ENCODE measurements around the gene TGFBR3. TPM values are rescaled to one million over a fixed set of nuclear protein-coding genes. Genes with fewer than 3 reads are reported as not detected.
A peak's percentile ranks its signal among the peaks of the same experiment; 100 is the strongest.

TGFBR3 gene
- total RNA-seq, 1 donor from 2014 or later, result 11.0 TPM

DNA sequence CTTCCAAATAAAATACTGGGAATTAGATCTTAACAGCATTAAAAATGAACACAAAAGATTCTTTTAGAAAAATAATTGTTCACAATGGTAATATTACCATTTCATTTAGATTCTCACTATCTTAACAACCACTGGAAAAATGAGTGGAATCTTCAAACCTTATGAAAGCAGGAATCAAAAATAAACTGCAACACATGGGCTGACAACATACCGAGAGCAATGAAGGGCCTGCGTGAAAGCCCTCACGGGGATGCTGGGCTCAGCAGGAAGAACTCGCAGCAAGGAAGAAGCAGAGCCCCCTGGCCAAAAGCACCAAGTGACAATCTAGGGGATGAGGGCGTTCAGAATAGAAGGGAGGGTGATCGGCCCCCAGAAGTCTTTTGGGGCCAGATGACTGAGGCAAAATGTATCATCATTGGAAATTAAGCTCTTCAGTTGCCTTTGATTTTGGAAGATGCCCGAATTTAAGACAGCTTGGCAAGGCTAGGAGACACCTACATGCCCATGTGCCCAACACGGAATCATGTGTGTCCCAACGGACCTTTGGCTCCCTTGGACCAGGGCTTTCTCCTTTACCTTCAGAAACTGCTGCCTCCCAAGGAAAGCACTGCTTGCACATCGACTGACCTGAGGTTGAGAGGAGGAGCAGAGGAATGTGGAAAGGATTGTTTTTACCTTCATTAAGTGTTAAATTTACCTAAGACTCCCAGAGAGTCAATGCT lies 103.9 kb downstream of the TGFBR3 start:
- DNase-seq (ENCODE audit: low read depth), result no peak

DNA sequence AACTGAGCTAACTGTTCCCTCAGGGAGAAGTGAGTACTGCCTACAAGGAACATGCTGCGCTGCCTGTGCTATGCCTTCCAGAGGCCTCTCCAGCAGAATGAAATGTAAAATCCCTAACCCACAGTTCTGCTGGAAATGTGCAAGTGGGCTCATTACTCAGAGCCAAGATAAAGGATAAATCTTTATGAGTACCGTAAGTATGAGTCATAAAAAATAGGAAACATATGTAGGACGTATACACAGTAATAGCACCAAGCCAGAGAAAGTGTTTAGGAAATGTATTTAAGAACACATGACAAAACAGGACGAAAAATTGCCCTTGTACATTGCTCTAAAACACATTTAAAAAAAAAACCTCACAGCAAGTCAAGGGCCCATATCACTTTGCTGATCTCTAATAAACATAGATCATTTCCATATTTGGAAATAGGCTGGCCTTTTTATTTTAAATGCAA lies 104.6 kb downstream of the TGFBR3 start:
- DNase-seq (ENCODE audit: low read depth), result no peak

DNA sequence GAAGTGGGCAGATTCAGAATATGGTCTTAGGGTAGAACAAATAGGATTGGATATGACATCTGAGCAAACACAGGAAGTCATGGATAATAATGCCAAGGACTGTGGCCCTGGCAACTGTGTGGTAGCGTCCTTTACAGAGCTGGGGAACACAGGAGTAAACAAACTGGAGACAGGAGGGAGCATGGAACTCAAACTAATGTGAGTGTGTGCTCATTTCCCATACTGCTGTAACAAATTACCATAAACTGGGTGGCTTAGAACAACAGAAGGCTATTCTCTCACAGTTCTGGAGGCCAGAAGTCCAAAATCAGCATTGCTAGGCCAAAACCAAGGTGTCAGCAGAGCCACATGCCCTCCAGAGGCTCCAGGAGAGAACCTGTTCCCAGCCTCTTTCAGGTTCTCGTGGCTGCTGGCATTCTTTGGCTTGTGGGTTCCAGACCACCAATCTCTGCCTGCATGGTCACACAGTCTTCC lies 106.4 kb downstream of the TGFBR3 start:
- DNase-seq (ENCODE audit: low read depth), result peak; percentile 58

DNA sequence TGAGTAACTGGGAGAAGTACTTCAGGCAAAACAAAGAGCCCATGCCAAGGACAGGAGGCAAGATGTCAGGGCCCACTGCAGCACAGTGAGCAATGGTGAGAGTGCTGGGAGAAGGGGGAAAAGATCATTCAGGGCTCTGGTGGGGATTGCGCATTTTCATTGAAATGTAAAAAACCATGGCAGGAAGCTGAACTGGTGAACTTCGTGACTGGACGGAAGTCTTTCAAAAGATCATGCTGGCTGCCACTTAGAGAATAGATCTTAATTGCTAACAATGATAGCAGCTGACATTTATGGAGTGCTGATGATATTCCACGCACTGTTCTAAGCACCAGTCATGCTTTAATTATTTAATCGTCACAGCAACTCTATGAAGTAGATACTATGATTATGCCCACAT lies 107.0 kb downstream of the TGFBR3 start:
- DNase-seq (ENCODE audit: low read depth), result no peak

DNA sequence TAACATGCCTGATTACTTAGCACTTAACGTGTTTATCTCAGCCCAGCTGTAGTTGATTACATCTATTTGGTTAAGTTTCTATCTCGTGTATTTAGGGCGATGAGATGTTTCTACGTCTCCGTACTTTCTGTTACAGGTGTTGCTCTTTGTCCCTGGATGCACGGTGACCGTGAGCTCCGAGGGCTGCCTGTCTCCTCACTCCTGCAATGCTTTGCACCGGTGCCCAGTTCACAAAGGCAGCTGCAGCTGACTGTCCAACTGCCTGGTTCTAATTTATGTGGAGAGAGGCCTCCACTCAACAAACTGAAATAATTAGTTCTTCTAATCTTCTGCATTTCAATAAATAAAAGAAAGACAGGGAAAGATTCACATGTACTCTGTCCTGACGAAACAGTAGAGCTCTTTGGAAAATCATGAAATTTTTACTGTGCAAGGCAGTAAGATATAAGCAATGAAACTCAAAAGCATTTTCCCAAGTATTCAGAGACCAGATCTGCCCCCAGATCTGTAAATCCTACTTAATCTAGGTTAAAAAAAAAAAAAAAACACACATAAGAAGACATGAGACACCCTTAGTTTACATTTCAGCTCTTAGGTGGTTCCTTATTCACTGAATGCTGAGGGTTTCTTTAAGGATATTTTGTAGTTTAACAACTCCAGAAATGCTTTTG lies 108.2 kb downstream of the TGFBR3 start:
- no peak for DNase-seq (ENCODE audit: low read depth)

DNA sequence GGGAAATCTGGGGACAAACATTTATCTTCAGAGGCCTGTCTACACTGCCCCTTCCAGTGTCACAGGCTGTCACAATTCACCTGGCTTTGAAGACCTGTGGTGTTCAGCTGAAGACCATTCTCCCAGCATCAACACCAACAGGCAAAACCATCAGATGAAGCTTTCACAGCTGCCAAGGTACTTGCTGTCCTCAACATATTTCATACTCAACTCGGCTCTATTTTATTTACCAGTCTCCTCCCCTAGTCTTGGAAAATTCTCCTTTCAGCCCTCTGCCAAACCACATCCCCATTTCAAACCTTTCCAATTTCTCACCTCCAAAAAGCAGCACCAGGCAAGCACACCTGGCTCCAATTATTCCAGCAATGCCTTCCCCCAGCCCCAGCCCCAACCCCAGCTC lies 108.8 kb downstream of the TGFBR3 start:
- DNase-seq (ENCODE audit: low read depth), result no peak

DNA sequence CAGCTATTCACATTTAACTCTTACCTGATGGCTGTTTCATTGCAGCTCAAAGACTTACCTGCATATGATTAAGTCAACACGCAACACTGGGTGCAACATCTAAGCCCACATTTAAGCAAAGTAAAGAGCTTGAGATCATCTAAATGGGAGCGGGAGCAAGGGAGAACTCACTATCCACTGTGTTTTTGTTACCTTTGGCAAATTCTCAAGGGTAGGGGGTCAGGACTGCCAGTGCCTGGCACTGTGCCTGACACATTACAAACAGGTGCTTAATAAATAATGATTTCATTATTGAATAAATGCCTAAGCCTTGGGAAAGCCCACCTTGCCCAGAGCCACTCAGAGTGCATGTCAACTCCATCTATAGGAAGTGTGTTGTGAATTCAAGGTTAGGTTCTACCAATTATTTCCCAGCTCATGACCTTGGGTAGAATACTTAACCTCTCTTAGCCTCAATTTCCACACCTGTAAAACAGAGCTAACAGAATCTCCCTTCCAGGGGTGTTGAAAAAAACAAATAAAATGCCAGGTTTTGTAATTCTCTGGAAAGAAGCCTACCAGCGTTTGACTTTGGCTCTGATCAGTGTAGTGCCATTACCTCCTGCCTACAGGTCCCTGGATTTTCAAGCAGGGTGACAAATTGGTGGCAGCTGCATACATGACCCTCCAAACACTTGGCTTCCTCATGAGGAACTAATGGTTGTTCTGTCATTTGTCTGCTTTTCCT lies 109.7 kb downstream of the TGFBR3 start:
- DNase-seq (ENCODE audit: low read depth), result no peak

DNA sequence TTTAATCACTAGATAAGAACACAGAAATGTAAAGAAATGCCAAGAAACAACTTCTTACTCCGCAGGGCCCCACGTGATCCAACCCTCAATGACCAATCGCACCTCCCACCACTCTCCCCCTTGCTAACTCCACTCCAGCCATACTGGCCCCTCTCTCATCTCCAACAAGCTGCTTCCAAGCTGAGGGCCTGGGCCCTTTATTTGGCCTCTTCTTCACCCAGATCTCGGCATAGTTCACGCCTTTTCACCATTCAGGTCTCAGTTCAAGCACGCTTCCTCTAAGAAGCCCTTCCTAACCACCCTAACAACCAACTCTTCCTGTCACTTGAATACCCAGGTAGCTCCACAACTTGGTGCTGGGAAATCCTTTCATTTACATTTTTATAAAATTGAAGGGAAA lies 110.7 kb downstream of the TGFBR3 start:
- no peak for DNase-seq (ENCODE audit: low read depth)

DNA sequence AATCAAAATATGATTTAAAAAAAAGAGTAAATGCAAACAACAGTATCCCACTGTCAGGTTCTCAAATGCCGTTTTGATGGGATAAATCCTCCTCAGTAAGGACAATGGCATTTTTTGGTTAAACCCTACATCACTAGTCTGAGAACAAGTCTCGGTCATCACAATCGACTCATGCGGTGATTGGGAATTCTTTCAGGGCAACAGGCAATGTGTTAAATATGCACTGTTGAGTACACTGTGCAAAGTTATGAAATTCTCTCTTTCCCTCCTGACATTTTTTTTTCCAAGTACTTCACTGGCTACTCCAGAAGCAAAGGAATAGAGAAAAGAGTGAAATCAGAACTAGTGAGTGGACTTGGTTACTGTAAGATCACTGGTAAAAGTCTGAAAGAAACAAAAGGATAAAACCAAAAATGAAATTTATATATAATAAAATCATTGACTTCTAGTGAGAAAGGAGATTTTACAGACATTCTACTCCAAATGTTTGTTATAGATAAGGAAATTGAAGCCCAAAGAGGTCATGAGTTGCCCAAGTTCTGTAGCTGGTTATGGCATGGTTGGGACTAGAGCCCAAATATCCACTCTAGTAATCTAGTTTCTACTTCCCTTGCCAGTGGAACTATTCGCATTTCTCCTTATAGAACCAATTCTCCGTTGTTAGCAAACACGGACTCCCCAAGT lies 111.3 kb downstream of the TGFBR3 start:
- no peak for DNase-seq (ENCODE audit: low read depth)

DNA sequence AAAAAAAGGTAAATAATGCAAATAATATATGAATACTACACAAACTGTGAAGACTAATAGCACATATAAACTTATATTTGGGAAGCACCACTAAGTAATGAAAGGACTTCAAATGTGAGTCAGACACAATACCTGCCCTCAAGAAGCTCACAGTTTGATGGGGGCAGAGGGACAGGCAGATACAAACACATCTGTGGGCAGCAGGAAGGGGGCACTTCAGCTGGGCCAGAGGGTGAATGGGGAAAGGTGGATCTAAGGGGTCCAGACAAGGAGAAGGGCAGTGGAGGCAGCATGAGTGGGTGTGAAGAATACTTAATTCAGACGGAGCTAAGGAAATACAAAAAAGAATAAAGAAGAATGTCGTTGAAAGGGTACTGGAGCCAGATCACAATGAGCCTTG lies 114.2 kb downstream of the TGFBR3 start:
- no peak for DNase-seq (ENCODE audit: low read depth)

DNA sequence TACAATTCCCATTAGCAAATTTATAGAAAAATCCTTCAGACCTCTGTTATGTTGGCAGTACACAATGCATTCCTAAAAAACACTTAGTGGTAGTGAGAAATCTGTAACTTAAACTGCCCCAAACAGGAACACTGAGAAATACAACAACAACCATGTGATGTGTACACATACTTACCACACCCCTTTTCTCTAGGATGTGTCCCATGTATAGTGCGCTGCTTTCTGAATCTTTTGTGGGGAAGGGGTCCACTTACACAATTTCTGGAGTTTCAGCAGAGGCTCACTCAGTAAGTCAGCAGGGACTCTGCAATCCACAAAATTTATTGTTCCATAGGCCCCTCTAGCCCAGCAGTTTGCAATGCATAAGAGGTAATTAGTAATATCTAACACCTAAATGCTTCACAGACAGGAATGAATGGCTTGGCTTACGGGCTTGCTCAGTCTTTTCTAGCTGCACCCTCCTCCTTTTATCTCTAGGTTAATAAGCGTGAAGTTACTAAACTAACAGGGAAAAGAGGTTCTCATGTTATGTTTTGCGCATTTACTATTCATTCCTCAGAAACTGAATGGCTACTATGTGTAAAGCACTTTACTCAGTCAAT lies 115.2 kb downstream of the TGFBR3 start:
- DNase-seq (ENCODE audit: low read depth), result peak; percentile 26

DNA sequence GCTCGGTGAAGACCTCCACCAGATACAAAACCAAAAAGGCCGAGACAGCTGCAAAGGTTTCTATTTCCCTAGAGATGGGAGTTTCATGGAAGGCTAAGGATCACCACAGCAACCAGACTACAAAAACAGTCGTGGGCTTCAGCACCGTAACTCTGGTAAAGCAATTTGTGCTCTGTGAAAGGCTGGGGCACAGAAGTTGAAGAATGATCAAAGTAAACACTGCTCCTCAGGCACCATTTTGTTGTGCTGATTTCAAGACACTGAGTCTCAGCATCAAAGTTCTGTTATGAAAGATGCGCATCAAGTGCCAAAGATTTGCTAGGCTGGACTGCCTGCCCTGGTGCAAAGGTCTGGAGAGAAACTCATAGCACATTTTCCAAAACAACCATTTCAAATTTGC lies 116.2 kb downstream of the TGFBR3 start:
- DNase-seq (ENCODE audit: low read depth), result no peak

DNA sequence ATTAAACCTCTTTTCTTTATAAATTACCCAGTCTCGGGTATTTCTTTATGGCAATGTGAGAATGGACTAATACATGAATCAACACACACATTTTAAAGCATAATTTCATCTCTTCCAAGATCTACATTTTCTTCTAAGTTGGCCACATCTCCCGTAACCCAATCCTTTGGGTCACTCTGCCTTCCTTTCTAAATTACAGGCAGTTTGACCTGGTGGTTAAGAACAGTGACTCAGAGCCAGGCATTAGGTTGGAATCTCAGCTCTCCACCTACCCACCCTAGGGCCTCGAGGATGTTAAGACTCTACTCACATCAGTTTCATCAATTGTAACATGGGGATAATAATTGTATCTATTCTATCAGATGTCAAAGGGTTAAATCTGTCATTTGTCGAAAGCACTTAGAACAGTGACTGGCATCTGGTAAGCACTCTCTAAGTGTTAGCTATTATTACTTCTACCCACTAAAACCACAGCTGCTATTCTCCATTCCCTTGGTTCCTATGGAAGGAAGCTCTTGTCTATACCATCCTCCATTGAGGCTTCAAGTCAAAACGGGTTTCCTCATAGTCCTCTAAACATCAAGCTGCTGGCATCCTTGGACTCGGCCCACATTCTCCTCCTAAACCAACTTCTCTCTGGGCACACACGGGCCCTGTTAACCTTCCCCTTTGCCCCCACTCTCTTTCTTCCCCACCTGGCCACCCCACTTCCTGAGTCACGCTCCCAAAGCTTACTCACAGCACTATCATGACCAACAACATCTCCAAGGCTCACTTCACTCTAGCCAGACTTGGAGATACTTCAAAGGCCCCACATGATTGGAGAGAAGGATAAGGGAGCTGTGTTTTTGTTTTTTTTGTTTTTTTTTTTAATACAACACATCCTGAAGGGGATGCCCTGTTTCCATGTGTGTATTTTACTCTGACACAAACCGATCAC lies 116.9 kb downstream of the TGFBR3 start:
- DNase-seq (ENCODE audit: low read depth), result peak; percentile 50

DNA sequence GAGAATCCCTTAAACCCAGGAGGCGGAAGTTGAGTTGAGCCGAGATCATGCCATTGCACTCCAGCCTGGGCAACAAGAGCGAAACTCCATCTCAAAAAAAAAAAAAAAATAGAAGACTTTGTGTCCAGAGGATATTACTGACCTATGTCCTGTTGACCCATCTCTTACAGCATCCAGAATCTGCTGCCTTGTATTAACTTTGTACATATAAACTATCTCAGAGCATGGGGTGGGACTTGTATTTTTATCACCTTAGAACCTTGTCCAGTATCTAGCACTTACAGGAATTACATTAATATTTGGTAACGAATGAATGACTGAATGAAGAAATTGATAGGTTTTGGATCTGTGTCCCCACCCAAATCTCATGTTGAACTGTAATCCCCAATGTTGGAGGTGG lies 117.8 kb downstream of the TGFBR3 start:
- no peak for DNase-seq (ENCODE audit: low read depth)

DNA sequence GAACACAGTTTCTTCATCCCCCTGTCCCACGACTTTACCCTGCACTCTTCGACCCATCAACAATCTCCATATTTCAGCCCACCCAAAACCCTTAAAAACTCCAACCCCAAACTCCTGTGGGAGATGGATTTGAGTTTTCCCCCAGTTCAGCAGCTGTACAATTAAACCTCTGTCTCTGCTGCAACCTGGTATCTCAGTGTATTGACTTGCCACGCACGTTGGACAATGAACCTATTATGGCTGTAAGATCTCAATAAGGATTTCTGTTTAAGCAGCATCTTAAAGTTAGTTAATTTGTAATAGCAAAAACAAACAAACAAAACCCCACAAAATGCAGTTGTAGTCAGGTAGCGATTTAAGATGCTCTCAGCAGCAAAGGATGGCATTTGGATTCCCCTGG lies 119.1 kb downstream of the TGFBR3 start:
- DNase-seq (ENCODE audit: low read depth), result no peak

DNA sequence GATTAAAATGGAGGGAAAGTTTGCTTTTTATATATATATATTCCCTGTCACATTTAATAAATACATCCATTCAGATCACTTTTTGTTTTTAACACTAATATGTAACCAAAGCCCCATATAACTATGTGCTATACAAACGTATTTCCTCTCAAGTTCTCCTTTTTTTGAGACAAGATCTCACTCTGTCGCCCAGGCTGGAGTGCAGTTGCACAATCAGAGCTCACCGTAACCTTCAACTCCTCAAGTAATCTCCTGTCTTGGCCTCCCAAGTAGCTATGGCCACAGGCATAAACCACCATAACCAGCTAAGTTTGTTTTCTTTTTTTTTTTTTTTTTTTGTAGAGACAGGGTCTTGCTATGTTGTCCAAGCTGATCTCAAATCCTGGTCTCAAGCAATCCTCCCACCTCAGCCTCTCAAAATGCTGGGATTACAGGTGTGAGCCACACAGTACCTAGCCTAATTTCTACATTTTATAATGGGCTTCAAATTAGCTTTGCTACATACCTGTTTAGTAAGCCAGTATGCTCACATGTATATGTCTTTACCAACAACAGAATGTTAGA lies 120.0 kb downstream of the TGFBR3 start:
- DNase-seq (ENCODE audit: low read depth), result no peak

DNA sequence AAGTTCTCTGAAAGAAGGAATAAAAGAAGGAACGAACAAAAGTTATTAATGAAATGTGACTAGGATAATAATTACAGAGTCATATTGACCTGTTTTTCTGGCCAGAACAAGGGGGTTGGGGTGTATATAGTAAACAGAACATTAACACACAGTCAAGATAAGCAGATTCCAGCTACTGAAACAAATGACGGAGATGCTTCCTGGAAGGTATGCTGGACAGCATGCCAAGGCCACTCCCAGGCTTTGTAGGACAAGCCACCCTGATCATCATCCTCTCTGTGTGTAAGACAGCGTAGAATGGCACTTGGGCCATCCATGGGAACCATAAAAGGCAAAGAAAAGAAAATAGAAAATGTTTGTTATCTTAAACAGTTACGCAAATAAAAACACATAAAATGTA lies 120.7 kb downstream of the TGFBR3 start:
- no peak for DNase-seq (ENCODE audit: low read depth)

DNA sequence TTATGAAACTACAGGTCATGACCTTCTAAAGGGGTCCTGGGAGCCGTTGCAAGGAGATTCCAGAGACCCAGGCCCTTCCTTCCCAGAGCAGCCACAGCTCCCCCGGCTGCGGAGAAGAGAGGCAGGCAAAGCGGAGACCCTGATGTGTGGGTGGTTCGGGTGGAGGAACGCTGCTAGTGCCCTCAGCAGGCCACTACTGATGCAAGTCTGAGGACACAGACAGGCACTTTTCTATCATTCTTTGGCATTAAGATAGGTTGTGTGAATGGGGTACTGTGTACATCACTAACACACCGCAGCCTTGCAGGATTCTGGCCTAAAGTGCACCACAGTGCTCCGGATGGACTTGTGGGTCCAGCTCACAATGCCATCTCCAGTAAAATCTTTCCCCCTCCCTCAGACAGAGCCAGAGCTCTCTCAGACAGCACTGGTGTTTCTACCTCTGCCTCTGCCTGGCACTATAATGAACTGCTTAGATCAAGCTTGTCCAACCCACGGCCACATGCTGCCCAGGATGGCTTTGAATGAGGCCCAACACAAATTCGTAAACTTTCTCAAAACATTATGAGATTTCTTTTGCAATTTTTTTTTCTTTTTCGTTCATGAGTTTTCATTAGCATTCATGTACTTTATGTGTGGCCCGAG lies 121.4 kb downstream of the TGFBR3 start:
- DNase-seq (ENCODE audit: low read depth), result no peak

DNA sequence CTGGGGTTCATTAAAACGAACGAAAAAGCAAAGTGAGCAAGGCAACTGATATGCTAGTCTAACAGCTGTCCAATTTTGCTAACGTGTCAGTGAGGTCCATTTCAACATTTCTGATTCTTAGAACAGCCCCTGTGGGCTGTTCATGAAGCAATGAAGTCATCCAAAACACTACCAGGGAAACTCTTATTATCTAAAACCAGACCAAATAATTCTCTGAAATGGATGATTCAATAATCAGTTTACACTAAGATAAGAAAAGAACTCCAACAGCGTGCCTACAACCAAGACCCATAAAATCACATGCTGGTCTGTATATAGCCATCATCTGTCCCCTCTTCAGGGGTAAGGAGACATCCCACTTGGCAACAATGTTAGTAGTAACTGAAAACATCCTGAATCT lies 122.7 kb downstream of the TGFBR3 start:
- DNase-seq (ENCODE audit: low read depth), result no peak

DNA sequence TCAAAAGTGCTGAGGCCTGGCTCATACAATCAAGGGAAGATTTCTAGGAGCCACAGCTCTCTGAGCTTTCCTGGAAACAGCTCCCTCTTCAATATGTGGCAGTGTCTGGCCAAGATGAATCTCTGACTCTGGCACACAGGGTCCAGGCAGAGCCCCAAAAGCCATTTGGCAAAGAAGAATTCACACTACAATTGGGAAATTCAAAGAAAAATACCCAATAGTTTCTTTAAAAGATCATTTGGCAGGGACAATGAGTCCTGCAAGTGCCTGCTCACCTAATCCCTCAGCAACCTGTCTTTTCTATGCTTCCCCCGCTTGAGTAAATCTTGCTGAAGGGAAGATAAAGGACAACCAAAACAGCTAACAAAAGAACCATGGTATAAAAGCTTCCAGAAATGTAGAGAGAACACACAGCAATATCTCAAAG lies 124.6 kb downstream of the TGFBR3 start:
- DNase-seq (ENCODE audit: low read depth), result no peak

Data from renal cortical epithelial cell (primary cell).